GM12891 (cell line): ENCODE measurements around the gene MYLK.

Experiments
- POLR2A ChIP-seq: IDR thresholded peaks from 2 replicates; pipeline ENCODE4 v1.6.1; 2011; ENCODE audit warnings: low read depth, low read length, control low read depth
- POLR2AphosphoS5 ChIP-seq: IDR thresholded peaks from 2 replicates; pipeline ENCODE4 v1.6.1; 2011; ENCODE audit warnings: low read depth, low read length, control low read depth
- POU2F2 ChIP-seq: IDR thresholded peaks from 2 replicates; pipeline ENCODE4 v1.6.1; 2011; ENCODE audit warnings: low read depth, mild to moderate bottlenecking, control low read depth, low read length, moderate library complexity
- SPI1 ChIP-seq: IDR thresholded peaks from 2 replicates; pipeline ENCODE4 v1.6.1; 2011; ENCODE audit warnings: low read depth, low read length, control low read depth
- TAF1 ChIP-seq: IDR thresholded peaks from 2 replicates; pipeline ENCODE4 v1.6.1; 2011; ENCODE audit warnings: low read depth, low read length, control low read depth

- TF ChIP-seq POLR2AphosphoS5 (no peak), POLR2A (no peak), TAF1 (no peak), POU2F2 (no peak), SPI1 (no peak)
Observed at GRCh38 chr3:123693584-123694190, 190.4 kb downstream of the MYLK start.
